Kidney (tissue), 2 donors: ENCODE measurements around the gene COPZ2. TPM values are rescaled to one million over a fixed set of nuclear protein-coding genes. Genes with fewer than 3 reads are reported as not detected.

ENCODE experiments used
- microRNA-seq: library from miRNA; unstranded; fragments of <30 nt; microRNA quantifications from one replicate; pipeline ENCODE4 v1.2.0, GENCODE V29; 2020
- polyA plus RNA-seq: library from polyadenylated mRNA; stranded (reverse); fragments of 350-450 nt; fragmentation: Illumina TruSeq; extraction: RNeasy Lipid Tissue Mini Kit (QIAGEN cat#74804); gene quantifications from one replicate; pipeline ENCODE4 v1.2.3, GENCODE V29; 2014; ENCODE audit warnings: low read depth, low replicate concordance; ENCODE audit not compliant: insufficient read depth
- total RNA-seq: library from RNA; stranded (reverse); fragmentation: NEBNext Ultra II Directional; extraction: Animal tissue kit (Norgen Biotek cat#: 25700); gene quantifications from one replicate; pipeline ENCODE4 v1.2.1, GENCODE V29; 2021
- donor health status: DM: yes; HTN: yes; CAD: no.

Gene COPZ2
- total and polyA plus RNA-seq, 2 donors from 2014 or later: 24.9 to 38.2 TPM

Small RNA genes lying within 50 kb of the gene (microRNA-seq; reads per million reads assigned to microRNA genes)
- gene MIR152: 540 reads per million, percentile 76 among the genes with 10 or more reads in this experiment

Other genes with a start within 250 kb of the COPZ2 start
- gene OSBPL7, start 216.0 kb downstream of the COPZ2 start, total RNA-seq: 21.2 TPM
- 5.3 TPM for gene OSBPL7, start 216.0 kb downstream of the COPZ2 start, polyA plus RNA-seq
- gene MRPL10, start 206.3 kb downstream of the COPZ2 start, total RNA-seq: 38.3 TPM
- 52.2 TPM for gene MRPL10, start 206.3 kb downstream of the COPZ2 start, polyA plus RNA-seq
- gene LRRC46, start 206.1 kb downstream of the COPZ2 start, total RNA-seq: 0.91 TPM
- 1.5 TPM for gene LRRC46, start 206.1 kb downstream of the COPZ2 start, polyA plus RNA-seq
- gene SCRN2, start 196.5 kb downstream of the COPZ2 start, total RNA-seq: 40.3 TPM
- gene SCRN2, start 196.5 kb downstream of the COPZ2 start, polyA plus RNA-seq: 172 TPM
- gene SP6, start 186.6 kb downstream of the COPZ2 start, total RNA-seq: 2.0 TPM
- 0.86 TPM for gene SP6, start 186.6 kb downstream of the COPZ2 start, polyA plus RNA-seq
- gene SP2, start 141.6 kb downstream of the COPZ2 start, total RNA-seq: 23.6 TPM
- 9.0 TPM for gene SP2, start 141.6 kb downstream of the COPZ2 start, polyA plus RNA-seq
- 45.1 TPM for gene PNPO, start 96.2 kb downstream of the COPZ2 start, total RNA-seq
- 55.8 TPM for gene PNPO, start 96.2 kb downstream of the COPZ2 start, polyA plus RNA-seq
- gene PRR15L, start 79.9 kb downstream of the COPZ2 start, total RNA-seq: 105 TPM
- gene PRR15L, start 79.9 kb downstream of the COPZ2 start, polyA plus RNA-seq: 64.5 TPM
- gene CDK5RAP3, start 66.7 kb downstream of the COPZ2 start, total RNA-seq: 208 TPM
- 140 TPM for gene CDK5RAP3, start 66.7 kb downstream of the COPZ2 start, polyA plus RNA-seq
- 254 TPM for gene NFE2L1, start 10.6 kb upstream of the COPZ2 start, total RNA-seq
- 146 TPM for gene NFE2L1, start 10.6 kb upstream of the COPZ2 start, polyA plus RNA-seq
- 40.2 TPM for gene CBX1, start 63.7 kb upstream of the COPZ2 start, total RNA-seq
- gene CBX1, start 63.7 kb upstream of the COPZ2 start, polyA plus RNA-seq: 37.8 TPM
- 25.3 TPM for gene SNX11, start 70.0 kb upstream of the COPZ2 start, total RNA-seq
- 22.4 TPM for gene SNX11, start 70.0 kb upstream of the COPZ2 start, polyA plus RNA-seq